Activated CD4-positive, alpha-beta T cell treated with anti-CD3 and anti-CD28 coated beads for 48 hours (primary cell): ENCODE data around the gene CD8A.
"Not testable (repeated sequence)": the region's sequence is repeated elsewhere in the genome, so short reads cannot be mapped to it uniquely, and the experiment has no call there.

Experiments used
- DNase-seq: peaks from one replicate; pipeline ENCODE4 v3.0.0-alpha.2; 2020

CD8A gene

GRCh38 chr2:86775338-86775737 is 15.4 kb downstream of the CD8A start:
- DNase-seq, result no peak

DNA sequence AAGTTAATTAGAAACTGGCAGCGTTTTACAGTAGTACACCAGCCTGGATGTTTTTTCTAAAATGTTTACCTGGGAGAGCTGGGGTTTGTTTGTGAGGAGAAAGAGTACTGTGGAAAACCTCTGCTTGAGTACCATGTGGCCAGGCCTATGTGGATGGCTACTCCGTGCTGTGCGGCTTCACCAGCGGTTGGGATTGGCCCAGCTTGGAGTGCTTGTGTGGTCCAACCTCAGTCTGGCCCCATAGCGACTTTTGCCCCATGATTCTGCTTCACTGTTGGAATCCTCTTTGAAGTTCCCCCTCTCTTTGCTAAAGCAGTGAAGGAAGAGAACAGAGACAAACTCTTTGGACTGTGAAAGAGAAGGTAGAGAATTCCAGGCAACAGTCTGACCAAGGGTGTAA is 15.9 kb downstream of the CD8A start:
- no peak for DNase-seq

DNA sequence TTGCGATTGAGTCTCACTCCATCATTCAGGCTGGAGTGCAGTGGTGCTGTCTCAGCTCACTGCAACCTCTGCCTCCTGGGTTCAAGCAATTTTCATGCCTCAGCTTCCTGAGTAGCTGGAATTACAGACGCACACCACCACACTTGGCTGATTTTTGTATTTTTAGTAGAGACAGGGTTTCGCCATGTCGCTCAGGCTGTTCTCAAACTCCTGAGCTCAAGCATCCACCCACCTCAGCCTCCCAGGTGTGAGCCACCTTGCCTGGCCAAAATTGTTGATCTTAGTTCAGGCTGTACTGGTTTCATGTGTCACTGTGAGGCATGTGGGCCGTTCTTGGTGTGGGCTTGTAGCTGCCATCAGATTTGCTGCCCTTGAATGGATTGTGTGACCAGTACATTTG is 18.1 kb downstream of the CD8A start:
- no peak for DNase-seq

DNA sequence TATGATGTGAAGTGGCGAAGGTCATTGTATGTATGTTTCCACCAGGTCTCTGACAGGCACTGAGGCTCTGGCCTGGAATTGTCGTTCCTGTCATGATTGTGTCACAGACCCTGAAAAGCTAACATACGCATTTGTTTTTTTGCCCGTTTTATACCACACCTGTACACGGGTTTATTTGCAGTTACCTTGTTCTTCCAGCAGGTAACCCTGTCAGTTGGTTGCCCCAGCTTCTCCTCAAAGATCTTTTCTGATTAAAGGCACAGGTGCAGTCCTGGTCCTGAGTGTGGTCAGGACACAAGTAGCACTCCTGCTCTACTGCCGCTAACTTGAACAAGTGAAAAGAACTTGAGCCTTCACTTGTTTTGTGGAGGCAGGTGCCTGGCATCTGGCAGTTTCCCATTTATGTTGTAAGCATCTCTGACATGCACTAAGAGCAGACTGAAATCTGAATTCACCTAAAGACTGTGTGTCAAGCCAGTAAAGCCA is 19.9 kb downstream of the CD8A start:
- DNase-seq, result no peak

DNA sequence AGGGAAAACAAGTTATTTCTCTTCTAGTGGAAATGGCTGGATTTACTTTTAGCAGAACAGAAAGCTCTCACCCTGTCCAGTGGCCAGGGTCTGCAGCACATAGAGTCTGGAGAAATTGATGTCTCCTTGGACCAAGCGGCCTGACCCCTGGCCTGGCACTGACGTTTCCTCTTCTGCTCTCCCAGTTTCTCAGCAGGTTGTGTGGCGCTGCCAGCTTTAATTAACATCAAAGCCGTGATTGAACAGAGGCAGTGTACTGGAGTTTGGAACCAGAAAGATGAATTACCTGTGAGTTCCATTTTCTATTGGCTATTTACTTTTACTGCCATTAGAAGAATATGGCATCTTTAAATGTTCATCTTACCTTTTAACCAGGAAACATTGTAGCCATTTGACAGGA is 20.9 kb downstream of the CD8A start:
- no peak for DNase-seq

DNA sequence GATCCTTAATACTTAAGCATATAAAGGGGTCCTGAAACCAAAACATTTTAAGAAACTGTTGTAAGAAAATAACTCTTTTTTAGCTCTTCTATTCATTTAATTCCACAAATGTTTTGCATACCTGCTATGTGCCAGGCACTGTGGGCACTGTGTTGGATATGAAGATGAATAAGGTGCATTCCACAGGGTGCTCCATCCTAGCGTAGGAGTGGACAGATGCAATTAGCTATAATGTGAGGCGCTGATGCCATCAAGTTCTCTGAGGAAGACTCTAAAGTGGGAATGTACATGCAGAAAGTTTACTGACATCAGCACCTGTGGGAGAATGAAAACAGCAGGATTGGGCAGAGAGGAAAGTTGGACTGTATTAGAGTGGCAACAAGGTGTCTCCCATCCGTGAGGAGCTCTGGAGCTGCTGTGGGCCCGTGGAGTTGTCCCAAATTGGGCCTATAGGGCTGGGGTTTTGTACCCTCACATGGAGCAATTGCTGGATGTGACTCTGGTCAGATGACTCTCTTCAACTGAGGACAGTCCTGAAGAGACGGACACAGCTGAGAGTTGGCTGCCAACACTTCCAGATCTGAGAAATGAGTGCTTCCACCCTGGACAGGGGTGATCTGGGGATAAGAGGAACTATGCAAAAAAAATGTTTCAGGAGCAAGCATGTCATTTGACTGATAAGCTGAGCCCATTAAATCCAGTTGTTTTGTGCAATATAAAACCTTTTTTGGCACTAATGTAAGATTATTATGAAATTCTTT is 22.3 kb downstream of the CD8A start:
- DNase-seq, result no peak

DNA sequence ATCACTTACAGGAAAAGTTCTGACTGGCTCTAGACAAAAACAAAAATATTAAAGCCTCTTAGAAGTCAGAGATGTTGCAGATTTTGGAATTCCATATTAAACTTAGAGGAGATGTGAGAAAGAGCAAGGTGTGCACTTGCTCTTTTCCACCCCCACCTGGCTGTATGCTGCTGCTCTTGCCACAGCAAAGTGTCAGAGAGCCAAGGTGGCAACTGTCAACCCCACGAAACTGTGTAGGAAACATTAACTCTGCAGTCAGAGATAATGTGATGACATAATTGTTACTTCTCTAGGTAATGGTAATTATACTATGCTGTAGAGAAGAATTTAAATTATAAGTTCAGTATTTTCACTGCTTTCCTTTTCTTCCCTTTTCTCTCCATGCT is 25.4 kb downstream of the CD8A start:
- DNase-seq, result no peak

GRCh38 chr2:86764661-86765309 is 25.9 kb downstream of the CD8A start:
- peak; percentile 17 for DNase-seq

- no peak for DNase-seq
Observed at GRCh38 chr2:86760371-86760770, 30.3 kb downstream of the CD8A start.

GRCh38 chr2:86758405-86758804 is 32.3 kb downstream of the CD8A start:
- no peak for DNase-seq

GRCh38 chr2:86753606-86754005 is 37.1 kb downstream of the CD8A start:
- DNase-seq, result no peak

DNA sequence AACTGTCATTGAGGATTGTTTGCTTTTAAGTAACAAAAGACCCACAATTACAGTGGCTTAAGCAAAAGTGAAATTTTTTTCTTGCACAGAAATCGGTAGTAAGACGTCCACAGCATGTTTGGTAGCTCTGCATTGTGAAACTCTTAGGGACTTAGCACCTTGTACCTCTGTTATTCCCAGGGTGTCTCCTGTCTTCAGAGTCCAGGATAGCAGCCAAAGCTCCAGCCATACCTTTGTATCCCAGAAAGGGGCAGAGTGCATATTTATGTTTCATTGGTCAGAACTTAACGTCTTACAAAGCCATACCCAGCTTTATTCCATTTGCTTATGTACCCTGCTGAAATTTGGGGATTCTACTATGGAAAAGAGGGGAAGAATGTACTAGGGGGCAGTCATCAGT is 37.8 kb downstream of the CD8A start:
- DNase-seq, result no peak

GRCh38 chr2:86751778-86752177 is 38.9 kb downstream of the CD8A start:
- DNase-seq, result no peak

- DNase-seq, result no peak
Observed at GRCh38 chr2:86750240-86750839, 40.4 kb downstream of the CD8A start.

GRCh38 chr2:86747711-86748639 is 42.7 kb downstream of the CD8A start:
- DNase-seq, result peak; percentile 8

- no peak for DNase-seq
Observed at GRCh38 chr2:86746939-86747338, 43.8 kb downstream of the CD8A start.

DNA sequence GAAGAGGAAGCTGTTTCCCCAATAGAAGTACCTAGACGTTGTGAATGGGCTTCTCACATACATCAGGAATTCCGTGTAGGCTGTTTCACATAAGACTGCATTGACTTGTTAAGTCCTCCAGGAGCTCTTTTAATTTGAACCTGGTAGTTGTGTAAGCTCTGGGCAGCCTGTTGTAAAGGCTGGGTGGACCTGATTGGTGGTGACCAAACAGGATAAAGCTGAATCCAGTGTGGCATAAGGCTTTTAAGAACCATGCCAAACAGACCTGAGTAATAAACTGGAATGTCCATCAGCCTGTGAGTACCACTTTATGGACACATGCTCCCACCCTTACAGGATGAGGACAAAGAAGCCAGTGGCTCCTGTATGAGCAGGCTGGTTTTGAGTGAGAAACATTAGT is 46.6 kb downstream of the CD8A start:
- DNase-seq, result no peak

GRCh38 chr2:86741889-86742498 is 48.7 kb downstream of the CD8A start:
- not testable (repeated sequence) for DNase-seq

DNA sequence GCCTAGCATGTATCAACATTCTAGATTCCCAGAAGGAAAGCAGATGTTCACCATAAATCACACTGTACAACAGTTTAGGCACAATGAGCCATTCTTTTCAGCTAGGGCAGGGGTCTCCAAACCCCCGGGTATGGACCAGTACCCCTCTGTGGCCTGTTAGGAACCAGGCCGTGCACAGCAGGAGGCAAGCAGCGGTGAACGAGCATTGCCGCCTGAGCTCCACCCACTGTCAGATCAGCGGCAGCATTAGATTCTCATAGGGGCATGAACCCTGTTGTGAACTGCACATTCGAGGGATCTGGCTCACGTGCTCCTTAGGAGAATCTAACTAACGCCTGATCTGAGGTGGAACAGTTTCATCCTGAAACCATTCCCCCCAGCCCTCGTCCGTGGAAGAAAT is 50.8 kb downstream of the CD8A start:
- DNase-seq, result not testable (repeated sequence)

- DNase-seq, result not testable (repeated sequence)
Observed at GRCh38 chr2:86739485-86739884, 51.2 kb downstream of the CD8A start.

DNA sequence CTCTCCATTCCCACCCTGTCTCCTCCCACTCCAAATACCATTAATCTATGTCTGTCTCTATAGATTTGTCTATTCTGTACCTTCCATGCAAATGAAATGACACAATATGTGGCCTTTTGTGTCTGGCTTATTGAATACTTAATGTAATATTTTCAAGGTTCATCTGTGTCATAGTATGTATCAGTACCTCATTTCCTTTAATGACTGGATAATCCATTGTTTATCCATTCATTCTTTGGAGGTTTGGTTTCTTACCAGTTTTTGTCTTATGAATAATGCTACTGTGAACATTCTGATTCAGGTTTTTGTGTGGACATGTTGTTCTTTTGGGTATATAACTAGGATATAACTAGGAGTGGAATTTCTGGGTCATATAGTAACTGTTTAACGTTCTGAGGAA is 55.8 kb downstream of the CD8A start:
- DNase-seq, result not testable (repeated sequence)
